Measurements from ENCODE around the gene IL34. TPM values are rescaled to one million over a fixed set of nuclear protein-coding genes. Genes with fewer than 3 reads are reported as not detected.

The IL34 gene
- total and polyA plus RNA-seq, 2 experiments from 2014 or later = 4.3 to 6.6 TPM

DNA sequence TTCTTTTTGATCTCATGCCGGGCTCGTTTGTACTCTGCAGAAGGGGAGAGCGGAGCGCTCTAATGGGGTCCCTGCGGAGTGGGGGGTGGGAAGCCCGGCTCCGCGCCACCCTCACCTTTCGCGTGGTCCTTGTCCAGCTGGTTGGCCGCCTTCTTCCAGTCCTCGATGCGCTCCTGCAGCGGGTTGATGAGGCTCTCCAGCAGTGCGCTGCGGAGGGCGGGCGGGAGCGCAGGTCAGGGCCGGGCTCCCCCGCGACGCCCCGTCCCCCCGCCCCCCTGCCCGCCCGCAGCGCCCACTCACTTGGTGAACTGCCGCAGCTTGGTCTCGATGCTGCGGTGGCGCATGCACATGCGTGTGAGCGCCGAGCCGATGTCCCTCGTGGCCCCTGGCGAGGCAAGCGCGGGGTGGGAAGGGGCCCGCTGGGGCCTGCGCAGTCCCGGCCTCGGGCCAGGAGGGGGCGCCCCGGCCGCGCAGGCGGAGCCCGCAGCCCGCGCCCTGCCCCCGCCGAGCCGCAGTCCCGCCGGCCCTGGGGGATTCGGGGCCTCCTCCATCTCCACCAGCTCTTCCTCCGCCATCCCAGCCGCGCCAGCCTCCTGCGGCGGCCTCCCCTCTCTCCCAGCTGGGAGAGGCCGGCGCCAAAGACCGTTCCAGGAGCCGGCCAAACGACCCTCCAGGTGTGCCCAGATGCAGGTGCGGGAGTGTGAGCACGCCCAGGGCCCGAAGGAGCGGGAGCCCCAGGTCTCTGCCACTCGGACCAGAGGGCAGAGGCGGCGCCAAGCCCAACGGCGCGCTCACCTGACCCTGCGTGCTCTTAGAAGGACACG lies 33.5 kb downstream of the IL34 start:
- peaks cover 7% of the 10 kb centered on the region for H3K4me1 ChIP-seq (ENCODE audit: insufficient read depth)
- H3K9me2 ChIP-seq (ENCODE audit: insufficient read depth) = no peaks in the 10 kb centered on the region
- H3K27ac ChIP-seq (ENCODE audit: low read depth) = no peak overlapping the region
- peak; percentile 82 for DNase-seq (ENCODE audit: low spot score)
- Mint-ChIP-seq H3K4me3 (no peak overlapping the region; the same call in 2 of the 3 replicates), H3K4me1 (peaks cover 17% of the 10 kb centered on the region), H3K36me3 (ENCODE audit: low read depth) (peaks cover 9% of the 10 kb centered on the region; the same call in 2 of the 3 replicates), H3K27ac (no peak overlapping the region), H3K27me3 (ENCODE audit: insufficient read depth, low read depth, poor library complexity) (peaks cover 8% of the 10 kb centered on the region), H3K9me3 (no peaks in the 10 kb centered on the region)
- H3K79me2 ChIP-seq (replicated peaks; ENCODE audit: insufficient read depth) = no peaks in the 10 kb centered on the region
- no peak overlapping the region for H2AFZ ChIP-seq
- H3K36me3 ChIP-seq (ENCODE audit: insufficient read depth) = no peaks in the 10 kb centered on the region
- peak overlapping the region; percentile 45; the same call in 1 of the 2 replicates for H3K4me3 ChIP-seq
- peak; percentile 81 for ATAC-seq
- H3K4me2 ChIP-seq = peak overlapping the region; percentile 75
- peaks cover 4% of the 10 kb centered on the region for H3K27me3 ChIP-seq (ENCODE audit: insufficient read depth)
- TF ChIP-seq, protein P1, sequence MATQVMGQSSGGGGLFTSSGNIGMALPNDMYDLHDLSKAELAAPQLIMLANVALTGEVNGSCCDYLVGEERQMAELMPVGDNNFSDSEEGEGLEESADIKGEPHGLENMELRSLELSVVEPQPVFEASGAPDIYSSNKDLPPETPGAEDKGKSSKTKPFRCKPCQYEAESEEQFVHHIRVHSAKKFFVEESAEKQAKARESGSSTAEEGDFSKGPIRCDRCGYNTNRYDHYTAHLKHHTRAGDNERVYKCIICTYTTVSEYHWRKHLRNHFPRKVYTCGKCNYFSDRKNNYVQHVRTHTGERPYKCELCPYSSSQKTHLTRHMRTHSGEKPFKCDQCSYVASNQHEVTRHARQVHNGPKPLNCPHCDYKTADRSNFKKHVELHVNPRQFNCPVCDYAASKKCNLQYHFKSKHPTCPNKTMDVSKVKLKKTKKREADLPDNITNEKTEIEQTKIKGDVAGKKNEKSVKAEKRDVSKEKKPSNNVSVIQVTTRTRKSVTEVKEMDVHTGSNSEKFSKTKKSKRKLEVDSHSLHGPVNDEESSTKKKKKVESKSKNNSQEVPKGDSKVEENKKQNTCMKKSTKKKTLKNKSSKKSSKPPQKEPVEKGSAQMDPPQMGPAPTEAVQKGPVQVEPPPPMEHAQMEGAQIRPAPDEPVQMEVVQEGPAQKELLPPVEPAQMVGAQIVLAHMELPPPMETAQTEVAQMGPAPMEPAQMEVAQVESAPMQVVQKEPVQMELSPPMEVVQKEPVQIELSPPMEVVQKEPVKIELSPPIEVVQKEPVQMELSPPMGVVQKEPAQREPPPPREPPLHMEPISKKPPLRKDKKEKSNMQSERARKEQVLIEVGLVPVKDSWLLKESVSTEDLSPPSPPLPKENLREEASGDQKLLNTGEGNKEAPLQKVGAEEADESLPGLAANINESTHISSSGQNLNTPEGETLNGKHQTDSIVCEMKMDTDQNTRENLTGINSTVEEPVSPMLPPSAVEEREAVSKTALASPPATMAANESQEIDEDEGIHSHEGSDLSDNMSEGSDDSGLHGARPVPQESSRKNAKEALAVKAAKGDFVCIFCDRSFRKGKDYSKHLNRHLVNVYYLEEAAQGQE (IDR thresholded peaks at IDR 0.05; ENCODE audit: unreplicated experiment) = no peak
- TF ChIP-seq, protein P2, sequence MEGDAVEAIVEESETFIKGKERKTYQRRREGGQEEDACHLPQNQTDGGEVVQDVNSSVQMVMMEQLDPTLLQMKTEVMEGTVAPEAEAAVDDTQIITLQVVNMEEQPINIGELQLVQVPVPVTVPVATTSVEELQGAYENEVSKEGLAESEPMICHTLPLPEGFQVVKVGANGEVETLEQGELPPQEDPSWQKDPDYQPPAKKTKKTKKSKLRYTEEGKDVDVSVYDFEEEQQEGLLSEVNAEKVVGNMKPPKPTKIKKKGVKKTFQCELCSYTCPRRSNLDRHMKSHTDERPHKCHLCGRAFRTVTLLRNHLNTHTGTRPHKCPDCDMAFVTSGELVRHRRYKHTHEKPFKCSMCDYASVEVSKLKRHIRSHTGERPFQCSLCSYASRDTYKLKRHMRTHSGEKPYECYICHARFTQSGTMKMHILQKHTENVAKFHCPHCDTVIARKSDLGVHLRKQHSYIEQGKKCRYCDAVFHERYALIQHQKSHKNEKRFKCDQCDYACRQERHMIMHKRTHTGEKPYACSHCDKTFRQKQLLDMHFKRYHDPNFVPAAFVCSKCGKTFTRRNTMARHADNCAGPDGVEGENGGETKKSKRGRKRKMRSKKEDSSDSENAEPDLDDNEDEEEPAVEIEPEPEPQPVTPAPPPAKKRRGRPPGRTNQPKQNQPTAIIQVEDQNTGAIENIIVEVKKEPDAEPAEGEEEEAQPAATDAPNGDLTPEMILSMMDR (conservative IDR thresholded peaks at IDR 0.05; ENCODE audit: low read depth in 2 of 2) = peak; percentile 10 to 63; a peak in 2 of 4 replicates
- H3F3A ChIP-seq (replicated peaks; ENCODE audit: low read depth) = 0 out of 2 replicates have a peak, but pooled peaks cover 5% of the 10 kb centered on the region
- peaks cover 3% of the 10 kb centered on the region for H4K20me1 ChIP-seq (replicated peaks; ENCODE audit: insufficient read depth)

DNA sequence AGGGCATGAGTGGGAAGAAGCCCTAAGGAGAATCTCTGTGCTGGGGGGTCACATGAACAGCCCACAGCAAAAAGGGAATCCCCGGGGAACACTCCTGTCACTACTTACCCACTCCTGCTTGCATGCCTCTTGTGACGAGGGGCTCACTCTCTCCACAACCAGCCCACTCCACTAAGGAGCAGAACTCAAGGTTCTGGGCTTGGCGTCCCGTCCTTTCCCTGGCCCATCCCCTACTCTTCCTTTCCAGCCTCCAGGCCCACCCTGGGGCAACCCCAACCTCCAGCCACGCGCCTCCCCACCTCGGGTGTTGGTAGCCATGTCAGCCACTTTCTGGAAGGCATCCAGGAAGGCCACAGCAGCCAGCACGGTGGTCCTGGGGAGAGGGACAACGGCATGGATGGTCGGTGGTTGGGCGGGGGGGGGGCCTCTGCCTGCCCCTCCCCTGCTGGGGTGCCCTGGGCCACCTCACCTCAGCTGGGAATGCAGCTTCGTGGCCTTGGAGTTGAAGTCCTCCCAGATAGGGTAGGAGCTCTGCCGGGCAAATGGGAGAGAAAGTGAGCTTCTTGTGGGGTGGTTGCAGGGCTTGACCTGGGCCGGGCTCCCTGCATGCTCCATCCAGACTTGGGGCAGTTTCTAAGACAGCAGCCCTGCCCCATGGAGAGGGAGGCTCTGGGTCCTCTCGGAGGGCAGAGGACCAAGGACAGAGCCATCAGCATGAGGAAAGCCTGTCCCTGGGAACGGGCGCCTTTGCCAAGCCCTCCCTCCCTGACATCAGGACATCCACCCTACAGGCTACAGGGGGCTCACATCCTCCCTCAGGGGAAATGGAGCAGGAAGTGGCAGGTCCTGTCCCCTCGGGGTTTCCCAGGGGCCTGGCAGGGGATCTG lies 34.4 kb downstream of the IL34 start:
- peak overlapping the region; percentile 75 for H3K4me2 ChIP-seq
- peaks cover 7% of the 10 kb centered on the region for H3K4me1 ChIP-seq (ENCODE audit: insufficient read depth)
- H3K27me3 Mint-ChIP-seq (ENCODE audit: insufficient read depth, low read depth, poor library complexity) = peaks cover 9% of the 10 kb centered on the region
- H3K4me1 Mint-ChIP-seq = peaks cover 17% of the 10 kb centered on the region
- ATAC-seq = no peak
- peak overlapping the region; percentile 45; the same call in 1 of the 2 replicates for H3K4me3 ChIP-seq
- no peaks in the 10 kb centered on the region for H3K9me3 Mint-ChIP-seq
- H4K20me1 ChIP-seq (replicated peaks; ENCODE audit: insufficient read depth) = peaks cover 4% of the 10 kb centered on the region
- no peaks in the 10 kb centered on the region for H3K79me2 ChIP-seq (replicated peaks; ENCODE audit: insufficient read depth)
- H3K27ac Mint-ChIP-seq = no peak overlapping the region
- no peaks in the 10 kb centered on the region for H3K9me2 ChIP-seq (ENCODE audit: insufficient read depth)
- no peaks in the 10 kb centered on the region for H3K36me3 ChIP-seq (ENCODE audit: insufficient read depth)
- H3K4me3 Mint-ChIP-seq = no peak overlapping the region
- DNase-seq (ENCODE audit: low spot score) = no peak
- 0 out of 2 replicates have a peak, but pooled peaks cover 5% of the 10 kb centered on the region for H3F3A ChIP-seq (replicated peaks; ENCODE audit: low read depth)
- peaks cover 5% of the 10 kb centered on the region; the same call in 2 of the 3 replicates for H3K36me3 Mint-ChIP-seq (ENCODE audit: low read depth)
- no peak overlapping the region for H2AFZ ChIP-seq
- H3K27ac ChIP-seq (ENCODE audit: low read depth) = no peak overlapping the region
- peaks cover 4% of the 10 kb centered on the region for H3K27me3 ChIP-seq (ENCODE audit: insufficient read depth)
- TF ChIP-seq CREB1 (CRISPR knock-in tag; IDR thresholded peaks at IDR 0.05; ENCODE audit: low read depth) (no peak), POLR2AphosphoS5 (IDR thresholded peaks at IDR 0.05; ENCODE audit: low read depth) (no peak), EZH2 (IDR thresholded peaks at IDR 0.05; ENCODE audit: low read depth, unreplicated experiment) (no peak), ZNF331 (CRISPR knock-in tag; IDR thresholded peaks at IDR 0.05; ENCODE audit: low read depth) (no peak), JUNB (IDR thresholded peaks at IDR 0.05; ENCODE audit: unreplicated experiment) (no peak), NANOG (IDR thresholded peaks at IDR 0.05; ENCODE audit: borderline replicate concordance) (no peak), EZH2phosphoT487 (IDR thresholded peaks at IDR 0.05; ENCODE audit: unreplicated experiment) (no peak), STAT1 (IDR thresholded peaks at IDR 0.05; ENCODE audit: unreplicated experiment) (no peak)
- TF ChIP-seq, protein P3, sequence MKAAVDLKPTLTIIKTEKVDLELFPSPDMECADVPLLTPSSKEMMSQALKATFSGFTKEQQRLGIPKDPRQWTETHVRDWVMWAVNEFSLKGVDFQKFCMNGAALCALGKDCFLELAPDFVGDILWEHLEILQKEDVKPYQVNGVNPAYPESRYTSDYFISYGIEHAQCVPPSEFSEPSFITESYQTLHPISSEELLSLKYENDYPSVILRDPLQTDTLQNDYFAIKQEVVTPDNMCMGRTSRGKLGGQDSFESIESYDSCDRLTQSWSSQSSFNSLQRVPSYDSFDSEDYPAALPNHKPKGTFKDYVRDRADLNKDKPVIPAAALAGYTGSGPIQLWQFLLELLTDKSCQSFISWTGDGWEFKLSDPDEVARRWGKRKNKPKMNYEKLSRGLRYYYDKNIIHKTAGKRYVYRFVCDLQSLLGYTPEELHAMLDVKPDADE (IDR thresholded peaks at IDR 0.05) = no peak
- TF ChIP-seq, protein P2 (conservative IDR thresholded peaks at IDR 0.05; ENCODE audit: low read depth in 2 of 2) = no peak

Measured in GM23338 (cell line).